Fibroblast of lung (primary cell): ENCODE results near the gene KLC4. TPM values are rescaled to one million over a fixed set of nuclear protein-coding genes. Genes with fewer than 3 reads are reported as not detected.

Source experiments
- DNase-seq, 2 donors: peaks; one replicate each; pipeline versions ENCODE4 v3.0.0 to v3.0.0-alpha.2; 2010; ENCODE audit warnings: low read depth in 2 of 2
- H2AFZ ChIP-seq: 2 replicates; pipeline ENCODE4 v1.5.1; 2012; ENCODE audit warnings: low read length, control low read depth, inconsistent platforms
- H3K27ac ChIP-seq: 2 replicates; pipeline ENCODE4 v1.5.1; 2011; ENCODE audit warnings: low read length, control low read depth; ENCODE audit not compliant: insufficient read depth
- H3K27me3 ChIP-seq: 2 replicates; pipeline ENCODE4 v1.5.1; 2011; ENCODE audit warnings: mild to moderate bottlenecking, low read length; ENCODE audit not compliant: control insufficient read depth, insufficient read depth
- H3K36me3 ChIP-seq: 2 replicates; pipeline ENCODE4 v1.5.1; 2011; ENCODE audit warnings: low read length; ENCODE audit not compliant: control insufficient read depth, insufficient read depth
- H3K4me1 ChIP-seq: 2 replicates; pipeline ENCODE4 v1.5.1; 2011; ENCODE audit warnings: low read length; ENCODE audit not compliant: control insufficient read depth, insufficient read depth; ENCODE audit errors: extremely low read depth
- H3K4me2 ChIP-seq: 2 replicates; pipeline ENCODE4 v1.5.1; 2011; ENCODE audit warnings: low read length, control low read depth; ENCODE audit not compliant: insufficient read depth; ENCODE audit errors: extremely low read depth
- H3K4me3 ChIP-seq, 4 experiments: fragments of 200-600 bp in 1 of 4; sonication (generic) in 1 of 4; replicated peaks in 1 of 4; 2 replicates each; pipeline ENCODE4 v1.5.1; 2011 to 2016; ENCODE audit warnings: low read length in 4 of 4, low read depth in 3 of 4, mild to moderate bottlenecking in 3 of 4, control low read depth in 2 of 4, inconsistent platforms in 1 of 4, mixed read lengths in 1 of 4; ENCODE audit not compliant: insufficient read depth in 1 of 4; ENCODE audit errors: control extremely low read depth in 1 of 4
- H3K79me2 ChIP-seq: 2 replicates; pipeline ENCODE4 v1.5.1; 2012; ENCODE audit warnings: mild to moderate bottlenecking, low read length, inconsistent platforms; ENCODE audit not compliant: control insufficient read depth, insufficient read depth
- H3K9ac ChIP-seq: 2 replicates; pipeline ENCODE4 v1.5.1; 2011; ENCODE audit warnings: mild to moderate bottlenecking, low read length, control low read depth; ENCODE audit not compliant: insufficient read depth
- H3K9me3 ChIP-seq: 2 replicates; pipeline ENCODE4 v1.5.1; 2012; ENCODE audit warnings: low read depth, low read length; ENCODE audit not compliant: control insufficient read depth, insufficient read depth
- H4K20me1 ChIP-seq: 2 replicates; pipeline ENCODE4 v1.5.1; 2011; ENCODE audit warnings: low read length; ENCODE audit not compliant: control insufficient read depth, insufficient read depth; ENCODE audit errors: extremely low read depth
- EZH2 ChIP-seq: IDR thresholded peaks from 2 replicates; pipeline ENCODE4 v1.5.1; 2012; ENCODE audit warnings: low read length, control low read depth, mild to moderate bottlenecking; ENCODE audit errors: missing control alignments
- polyA plus RNA-seq, 2 donors: library from polyadenylated mRNA; depleted of rRNA in 1 of 2; stranded (reverse) in 1 of 2; unstranded in 1 of 2; fragments of >200 nt; gene quantifications; 2 replicates each; pipeline ENCODE4 v1.2.1, GENCODE V29; 2011 to 2012; ENCODE audit warnings: missing spikeins in 1 of 2
- total RNA-seq: library from RNA; depleted of rRNA; stranded (reverse); fragments of >200 nt; gene quantifications from 2 replicates; pipeline ENCODE4 v1.2.1, GENCODE V29; 2014
- TF ChIP-seq, protein P1 (sequence below), 2 donors: IDR thresholded peaks in 1 of 2; conservative IDR thresholded peaks in 1 of 2; 1 replicate in 1 of 2; 2 replicates in 1 of 2; pipeline ENCODE4 v1.5.1; 2011 to 2012; ENCODE audit warnings: low read length in 2 of 2, control low read depth in 1 of 2, inconsistent platforms in 1 of 2, low read depth in 1 of 2, mild to moderate bottlenecking in 1 of 2

Gene KLC4
- total and polyA plus RNA-seq, 2 donors (not counting 1 experiment from before 2014, with no cell fraction given) = 7.2 to 22.5 TPM

DNA sequence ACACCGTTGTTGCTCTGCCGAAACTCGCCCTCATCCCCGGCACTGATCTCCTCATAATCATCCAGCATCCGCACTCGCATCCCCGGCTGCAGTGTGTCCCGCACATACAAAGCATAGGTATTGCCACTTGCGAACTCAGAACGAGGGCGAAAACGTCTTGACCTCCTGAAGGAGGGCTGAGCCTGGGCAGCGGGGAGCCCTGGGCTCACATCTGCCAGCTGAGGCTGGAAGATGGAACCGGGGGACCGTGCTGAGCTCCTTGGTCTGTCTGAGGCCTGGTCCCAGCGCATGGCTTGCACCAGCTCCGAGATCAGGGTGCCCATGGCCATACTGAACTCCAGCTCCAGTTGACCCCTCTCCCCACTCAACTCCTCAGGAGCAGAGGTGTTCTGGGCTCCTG is 8.4 kb upstream of the KLC4 start:
- H3K36me3 ChIP-seq = peaks cover 21% of the 10 kb centered on the region
- TF ChIP-seq EZH2 = no peak
- TF ChIP-seq, protein P1, sequence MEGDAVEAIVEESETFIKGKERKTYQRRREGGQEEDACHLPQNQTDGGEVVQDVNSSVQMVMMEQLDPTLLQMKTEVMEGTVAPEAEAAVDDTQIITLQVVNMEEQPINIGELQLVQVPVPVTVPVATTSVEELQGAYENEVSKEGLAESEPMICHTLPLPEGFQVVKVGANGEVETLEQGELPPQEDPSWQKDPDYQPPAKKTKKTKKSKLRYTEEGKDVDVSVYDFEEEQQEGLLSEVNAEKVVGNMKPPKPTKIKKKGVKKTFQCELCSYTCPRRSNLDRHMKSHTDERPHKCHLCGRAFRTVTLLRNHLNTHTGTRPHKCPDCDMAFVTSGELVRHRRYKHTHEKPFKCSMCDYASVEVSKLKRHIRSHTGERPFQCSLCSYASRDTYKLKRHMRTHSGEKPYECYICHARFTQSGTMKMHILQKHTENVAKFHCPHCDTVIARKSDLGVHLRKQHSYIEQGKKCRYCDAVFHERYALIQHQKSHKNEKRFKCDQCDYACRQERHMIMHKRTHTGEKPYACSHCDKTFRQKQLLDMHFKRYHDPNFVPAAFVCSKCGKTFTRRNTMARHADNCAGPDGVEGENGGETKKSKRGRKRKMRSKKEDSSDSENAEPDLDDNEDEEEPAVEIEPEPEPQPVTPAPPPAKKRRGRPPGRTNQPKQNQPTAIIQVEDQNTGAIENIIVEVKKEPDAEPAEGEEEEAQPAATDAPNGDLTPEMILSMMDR (conservative IDR thresholded peaks at IDR 0.05 in 1 of 2, IDR thresholded peaks at IDR 0.05 in 1 of 2; ENCODE audit: low read depth in 1 of 2, low read length in 2 of 2) = no peak
- H3K4me1 ChIP-seq = peaks cover 5% of the 10 kb centered on the region
- no peak overlapping the region for H3K9ac ChIP-seq
- no peaks in the 10 kb centered on the region for H4K20me1 ChIP-seq
- no peak overlapping the region for H2AFZ ChIP-seq
- no peaks in the 10 kb centered on the region for H3K27me3 ChIP-seq
- no peak for DNase-seq
- H3K4me3 ChIP-seq = no peak overlapping the region
- no peaks in the 10 kb centered on the region for H3K9me3 ChIP-seq
- peaks cover 17% of the 10 kb centered on the region for H3K79me2 ChIP-seq
- H3K27ac ChIP-seq = no peak overlapping the region
- H3K4me2 ChIP-seq = no peak overlapping the region

DNA sequence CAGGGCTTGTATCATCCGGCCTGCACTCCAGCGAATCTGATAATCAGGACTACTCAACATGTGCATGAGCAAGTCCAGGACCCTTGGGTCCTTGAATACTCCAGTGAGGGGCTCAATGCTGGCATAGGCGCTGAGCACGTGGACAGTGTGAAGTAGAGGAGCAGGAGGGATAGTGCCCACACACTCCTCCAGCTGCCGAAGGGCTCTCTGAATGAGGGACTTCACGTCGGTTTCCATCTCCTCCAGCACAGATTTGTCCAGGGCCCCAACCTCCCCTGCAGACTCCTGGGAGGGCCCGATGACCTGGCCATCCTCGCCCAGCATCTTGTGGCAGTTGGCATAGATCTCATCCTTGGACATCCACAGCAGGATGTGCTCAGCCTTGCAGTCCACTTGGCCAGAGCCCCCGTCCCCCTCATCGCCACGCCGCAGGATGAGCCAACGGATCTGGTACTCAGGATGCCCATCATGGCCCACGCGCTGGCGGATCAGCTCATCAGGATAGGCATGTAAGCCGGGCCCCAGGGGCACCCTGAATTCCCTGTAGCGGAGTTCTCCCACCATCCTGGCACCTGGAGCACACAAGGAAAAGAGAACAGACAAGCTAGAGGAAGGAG is 7.1 kb upstream of the KLC4 start:
- no peak overlapping the region for H3K27ac ChIP-seq

DNA sequence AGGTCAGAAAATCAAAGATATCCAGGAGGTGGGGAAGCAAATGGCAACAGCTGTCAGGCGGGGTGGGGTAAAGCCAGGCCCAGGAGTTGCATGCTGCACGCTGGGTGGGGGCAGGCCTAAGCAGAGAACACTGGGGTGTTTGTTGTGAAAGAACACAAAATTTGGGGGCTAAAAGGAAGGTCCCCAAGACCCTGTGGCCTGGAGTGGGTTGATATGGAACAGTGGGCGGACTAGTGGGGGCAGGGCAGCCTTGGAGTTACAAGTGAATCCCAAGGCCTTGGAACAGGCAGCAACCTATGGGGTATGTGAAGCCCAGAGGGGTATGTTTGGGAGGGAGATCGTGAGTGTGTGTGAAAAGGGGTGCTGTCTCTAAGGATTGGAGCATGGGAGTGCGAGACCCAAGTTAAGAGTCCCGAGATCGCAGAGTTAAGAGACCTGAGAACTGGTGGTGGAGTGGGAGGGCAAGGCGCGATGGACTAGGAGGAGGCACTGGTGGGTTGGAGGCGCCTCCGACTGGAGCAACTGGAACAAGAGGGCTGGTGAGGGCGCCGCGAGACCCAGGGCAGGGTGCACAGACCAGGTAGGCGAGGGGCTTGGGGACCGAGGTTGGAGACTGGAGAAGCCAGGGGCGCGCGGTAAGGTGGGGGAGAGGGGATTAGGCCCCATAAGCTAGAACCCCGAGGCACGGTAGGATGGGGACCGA is 6.4 kb upstream of the KLC4 start:
- TF ChIP-seq, protein P1 (conservative IDR thresholded peaks at IDR 0.05 in 1 of 2, IDR thresholded peaks at IDR 0.05 in 1 of 2; ENCODE audit: low read depth in 1 of 2, low read length in 2 of 2) = no peak
- TF ChIP-seq EZH2 = no peak
- Histone ChIP-seq H3K4me1 (peaks cover 8% of the 10 kb centered on the region), H3K79me2 (peaks cover 19% of the 10 kb centered on the region), H4K20me1 (no peaks in the 10 kb centered on the region), H2AFZ (no peak overlapping the region), H3K27ac (peak overlapping the region; percentile 92), H3K9ac (peak overlapping the region; percentile 93), H3K36me3 (peaks cover 18% of the 10 kb centered on the region), H3K4me3 (peak overlapping the region; percentile 52 to 85 (median 69)), H3K9me3 (no peaks in the 10 kb centered on the region), H3K4me2 (peak overlapping the region; percentile 94), H3K27me3 (no peaks in the 10 kb centered on the region)
- peak; percentile 20 to 29 for DNase-seq

More for the DNA sequence above, 7.1 kb upstream of the KLC4 start:
- H3K4me1 ChIP-seq = peaks cover 5% of the 10 kb centered on the region
- H3K36me3 ChIP-seq = peaks cover 18% of the 10 kb centered on the region
- H3K27me3 ChIP-seq = no peaks in the 10 kb centered on the region
- no peaks in the 10 kb centered on the region for H3K9me3 ChIP-seq
- peak overlapping the region in 3 of 4 experiments; percentile 66 to 85 (median 72) for H3K4me3 ChIP-seq
- no peak overlapping the region for H3K4me2 ChIP-seq
- no peak overlapping the region for H3K9ac ChIP-seq
- no peak for DNase-seq
- no peak overlapping the region for H2AFZ ChIP-seq
- H3K79me2 ChIP-seq = peaks cover 17% of the 10 kb centered on the region
- TF ChIP-seq EZH2 = no peak
- TF ChIP-seq, protein P1 (conservative IDR thresholded peaks at IDR 0.05 in 1 of 2, IDR thresholded peaks at IDR 0.05 in 1 of 2; ENCODE audit: low read depth in 1 of 2, low read length in 2 of 2) = no peak
- no peaks in the 10 kb centered on the region for H4K20me1 ChIP-seq
